ENCODE measurements around the gene ZNF598.

ZNF598 gene

GRCh38 chr16:1990101-1990350, 19.6 kb downstream of the ZNF598 start:
- no peak for DNase-seq

DNA sequence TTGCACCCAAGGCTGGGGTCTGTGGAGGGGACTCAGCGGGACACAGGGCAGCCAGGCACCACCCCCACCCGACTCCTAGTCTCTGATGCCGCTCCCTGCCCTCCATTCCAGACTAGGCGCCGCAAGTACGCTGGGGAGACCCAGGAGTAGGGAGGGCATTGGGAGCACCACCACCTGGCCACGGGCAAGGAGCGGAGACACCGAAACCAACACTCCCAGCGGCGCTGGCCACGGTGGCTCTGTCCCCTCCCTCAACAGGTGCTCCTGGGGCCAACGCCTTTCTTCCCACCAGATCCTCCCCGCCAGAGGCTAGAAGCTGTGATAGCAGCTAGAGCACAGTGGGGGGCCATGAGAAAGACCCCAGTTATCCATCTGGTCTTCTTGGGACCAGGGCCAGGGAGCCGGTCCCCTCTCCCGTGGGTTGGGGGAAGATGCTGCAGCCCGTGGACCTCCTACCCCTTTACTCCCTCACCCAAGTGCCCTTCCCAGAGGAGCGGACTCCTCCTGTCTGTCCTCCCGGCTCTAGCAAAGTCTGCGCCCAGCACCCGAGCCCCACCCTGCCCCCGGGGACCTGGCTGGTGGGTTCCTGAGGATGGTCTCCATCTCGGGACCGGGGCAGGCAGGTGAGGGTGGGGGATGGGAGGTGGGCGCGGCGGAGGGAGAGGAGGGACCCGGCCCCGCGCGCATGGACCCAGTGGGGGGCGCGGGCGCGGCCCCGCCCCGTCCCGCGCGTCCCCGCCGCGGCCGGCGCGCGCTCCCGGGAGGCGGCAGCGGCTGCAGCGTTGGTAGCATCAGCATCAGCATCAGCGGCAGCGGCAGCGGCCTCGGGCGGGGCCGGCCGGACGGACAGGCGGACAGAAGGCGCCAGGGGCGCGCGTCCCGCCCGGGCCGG, 20.2 kb downstream of the ZNF598 start, which contains the start of gene SYNGR3:
TSS of gene SYNGR3 (plus strand) at position 762 of the 892 bp plus-strand sequence. CDS start 133 bp downstream, outside the sequence.
- DNase-seq: peak in 1 of 6 experiments; percentile 12

DNA sequence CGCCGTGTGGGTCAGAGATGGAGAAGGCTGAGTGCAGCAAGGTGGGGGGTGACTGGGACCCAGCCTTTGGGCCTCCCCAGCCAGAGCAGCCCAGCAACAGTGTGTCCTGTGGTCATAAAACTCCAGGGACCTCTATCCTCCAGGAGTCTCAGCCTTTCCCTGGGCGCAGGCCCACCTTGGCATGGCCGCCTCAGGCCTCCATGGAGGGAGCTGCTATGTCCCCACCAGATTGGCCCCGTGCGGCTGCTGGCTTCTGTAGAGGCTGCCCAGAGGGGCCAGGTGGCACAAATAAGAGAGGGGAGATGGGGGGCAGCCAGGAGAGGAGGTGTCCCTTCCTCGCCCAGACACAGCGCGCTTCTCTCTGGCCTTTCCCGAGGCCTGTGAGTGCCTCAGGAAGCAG, 22.4 kb downstream of the ZNF598 start:
- DNase-seq: no peak

DNA sequence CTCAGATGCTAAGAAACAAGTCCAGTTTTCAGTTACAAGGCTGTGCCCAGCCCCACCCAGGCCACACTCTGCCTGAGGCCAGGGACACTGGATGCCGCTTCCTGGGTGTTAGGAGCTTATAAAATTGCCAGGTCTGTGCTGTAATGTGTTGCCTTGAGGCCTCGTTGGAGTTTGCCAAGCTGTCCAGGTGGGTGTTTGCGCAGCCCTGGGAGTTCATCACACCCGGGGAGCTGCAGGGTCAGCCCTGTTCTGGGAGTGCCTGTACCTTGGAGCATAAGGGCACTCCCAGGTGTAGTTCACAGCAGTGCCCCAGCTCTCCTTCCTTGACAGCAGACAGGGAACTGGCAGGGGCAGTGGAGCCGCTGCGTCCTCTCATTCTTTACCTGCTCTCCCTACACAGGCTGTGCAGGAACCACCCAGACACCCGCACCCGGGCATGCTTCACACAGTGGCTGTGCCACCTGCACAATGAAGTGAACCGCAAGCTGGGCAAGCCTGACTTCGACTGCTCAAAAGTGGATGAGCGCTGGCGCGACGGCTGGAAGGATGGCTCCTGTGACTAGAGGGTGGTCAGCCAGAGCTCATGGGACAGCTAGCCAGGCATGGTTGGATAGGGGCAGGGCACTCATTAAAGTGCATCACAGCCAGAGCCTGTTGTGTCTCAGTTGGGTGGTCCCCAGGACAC, 24.0 kb downstream of the ZNF598 start:
- DNase-seq: no peak

GRCh38 chr16:1984347-1985225, 25.0 kb downstream of the ZNF598 start:
- peak in 4 of 6 experiments; percentile 40 to 58 (median 43) for DNase-seq

DNA sequence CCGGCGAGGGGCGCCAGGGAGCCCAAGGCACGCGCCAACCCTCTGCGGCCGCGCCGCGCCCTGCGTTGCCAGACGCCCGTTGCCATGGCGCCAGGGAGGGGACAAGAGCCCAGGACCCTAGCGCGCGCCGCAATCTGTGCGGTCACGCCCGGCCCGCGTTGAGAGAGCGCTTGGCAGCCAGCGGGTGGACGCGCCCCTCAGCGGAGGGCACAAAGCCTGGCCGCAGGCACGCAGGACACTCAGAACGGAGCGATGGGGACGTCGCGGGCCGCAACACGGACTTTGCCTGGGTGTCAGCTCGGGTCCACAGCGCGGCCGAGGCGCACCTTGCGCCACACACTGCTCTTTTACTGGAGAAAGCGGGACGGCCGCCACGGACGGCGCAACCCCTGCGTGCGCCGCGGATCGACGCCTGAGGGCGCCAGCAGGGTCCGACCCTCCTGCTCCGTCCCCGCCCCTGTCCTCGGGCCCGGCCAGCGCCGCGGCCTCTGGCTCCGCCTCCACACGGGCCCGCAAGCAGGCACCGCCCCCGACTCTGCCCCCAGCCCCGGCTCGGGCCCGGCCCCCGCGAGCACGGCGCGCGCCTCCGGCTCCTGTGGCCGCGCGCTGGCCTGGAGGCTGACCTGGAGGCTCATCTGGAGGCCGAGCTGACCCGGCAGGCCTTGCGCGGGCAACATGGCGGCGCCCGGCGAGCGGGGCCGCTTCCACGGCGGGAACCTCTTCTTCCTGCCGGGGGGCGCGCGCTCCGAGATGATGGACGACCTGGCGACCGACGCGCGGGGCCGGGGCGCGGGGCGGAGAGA, 25.9 kb downstream of the ZNF598 start, which contains the start of gene GFER:
TSS of gene GFER (plus strand) at position 650 of the 803 bp plus-strand sequence. CDS start at position 676, 26 bp downstream.
- DNase-seq: peak in 5 of 6 experiments; percentile 15 to 58 (median 46)

- no peak for DNase-seq
Measured at GRCh38 chr16:1982991-1983543, 26.6 kb downstream of the ZNF598 start.

DNA sequence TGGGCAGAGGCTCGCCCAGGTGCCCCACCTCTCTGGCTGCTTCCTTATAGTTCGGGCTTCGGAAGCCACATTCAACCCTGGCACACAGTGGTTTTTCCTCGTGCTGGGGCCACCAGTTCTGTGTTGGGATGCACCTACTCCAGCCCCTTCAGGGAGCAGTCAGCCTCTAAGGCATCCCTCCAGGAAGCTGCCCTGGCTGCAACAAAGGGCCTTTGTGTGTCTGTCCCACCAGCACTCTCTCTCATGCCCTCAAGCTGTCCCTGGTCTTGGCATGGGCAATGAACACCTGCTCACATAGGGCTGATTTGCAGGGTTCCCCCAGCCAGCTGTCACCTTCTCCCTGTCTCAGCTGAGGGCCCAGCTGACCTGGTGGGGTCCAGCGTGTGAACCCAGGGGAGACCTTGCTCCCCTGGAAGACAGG, 27.6 kb downstream of the ZNF598 start:
- no peak for DNase-seq

DNA sequence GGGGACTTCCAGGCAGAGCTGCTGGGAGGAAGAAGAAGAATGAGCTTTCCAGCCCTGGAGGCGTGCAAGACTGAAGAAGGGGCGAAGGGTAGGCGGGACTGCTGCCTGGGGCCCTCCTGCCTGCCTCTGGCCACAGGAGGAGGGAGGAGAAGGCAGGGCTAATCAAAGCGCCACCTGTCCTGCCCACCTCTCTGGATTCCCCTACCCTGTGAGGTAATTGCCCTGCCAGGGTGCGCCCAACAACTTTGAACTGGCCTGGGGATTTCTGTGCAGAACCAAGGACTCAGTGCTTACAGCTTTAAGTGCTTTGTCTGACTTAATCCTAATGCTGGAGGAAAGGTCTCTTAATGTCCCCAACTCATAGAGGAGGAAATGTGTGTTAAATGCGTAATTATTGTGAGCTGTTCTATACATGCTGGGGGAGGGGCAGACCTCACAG, 28.2 kb downstream of the ZNF598 start, which contains the start of gene NOXO1:
TSS of gene NOXO1 (minus strand) at position 72 of the 439 bp plus-strand sequence. CDS start 290 bp downstream, outside the sequence.
- DNase-seq: no peak

DNA sequence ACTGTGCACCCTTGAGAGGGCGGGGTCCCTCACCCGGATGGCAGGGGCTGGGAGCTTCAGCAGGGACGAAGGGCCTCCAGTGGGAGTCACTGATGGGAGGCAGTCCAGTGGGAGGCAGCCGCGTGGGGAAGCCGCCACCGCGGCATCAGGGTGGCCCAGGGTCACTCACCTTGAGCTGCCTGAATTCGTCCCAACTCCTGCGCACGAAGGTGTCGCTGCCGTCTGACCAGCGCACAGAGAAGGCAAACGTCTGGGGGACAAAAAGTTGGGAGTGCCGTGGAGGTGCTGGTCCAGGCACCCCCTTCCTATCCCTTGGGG, 28.9 kb downstream of the ZNF598 start:
- no peak for DNase-seq

DNA sequence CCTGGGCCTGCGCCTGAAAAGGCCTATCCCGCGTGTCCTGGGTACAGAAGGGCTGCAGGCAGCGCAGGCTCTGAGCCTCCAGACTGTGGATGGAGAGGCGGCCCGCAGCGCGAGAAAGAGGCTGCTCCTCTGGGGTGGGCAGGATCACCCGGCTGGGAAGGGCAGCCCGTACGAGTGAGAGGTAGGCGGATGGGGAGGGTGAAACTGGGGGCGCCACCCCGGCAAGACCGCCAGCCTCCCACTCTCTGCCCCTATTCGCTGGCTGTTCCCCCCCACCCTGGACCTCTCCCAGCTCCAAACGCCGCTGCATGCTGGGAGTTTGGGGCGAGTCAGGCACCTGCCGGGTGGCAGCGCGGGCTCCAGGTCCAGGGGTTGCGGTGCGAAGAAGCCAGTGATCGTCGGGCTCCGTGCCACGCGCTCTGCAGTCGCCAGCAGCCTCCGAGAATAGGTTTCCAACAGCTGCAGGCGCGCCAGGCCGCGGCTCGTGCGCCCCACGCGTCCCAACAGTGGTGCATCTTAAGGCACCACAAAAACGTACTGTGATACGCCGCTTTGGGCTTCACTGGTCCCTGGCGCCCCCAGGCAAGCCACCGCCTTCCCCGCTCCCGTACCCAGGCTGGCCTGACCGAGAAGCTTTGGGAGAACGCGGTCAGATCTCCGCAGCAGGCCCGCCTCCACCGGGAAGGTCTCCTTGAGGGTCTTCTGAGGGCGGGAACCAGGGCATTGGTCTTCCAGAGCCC, 29.4 kb downstream of the ZNF598 start:
- no peak for DNase-seq

GRCh38 chr16:1979271-1980029, 30.2 kb downstream of the ZNF598 start:
- no peak for DNase-seq

- no peak for DNase-seq
Measured at GRCh38 chr16:1978476-1979120, 31.0 kb downstream of the ZNF598 start.

DNA sequence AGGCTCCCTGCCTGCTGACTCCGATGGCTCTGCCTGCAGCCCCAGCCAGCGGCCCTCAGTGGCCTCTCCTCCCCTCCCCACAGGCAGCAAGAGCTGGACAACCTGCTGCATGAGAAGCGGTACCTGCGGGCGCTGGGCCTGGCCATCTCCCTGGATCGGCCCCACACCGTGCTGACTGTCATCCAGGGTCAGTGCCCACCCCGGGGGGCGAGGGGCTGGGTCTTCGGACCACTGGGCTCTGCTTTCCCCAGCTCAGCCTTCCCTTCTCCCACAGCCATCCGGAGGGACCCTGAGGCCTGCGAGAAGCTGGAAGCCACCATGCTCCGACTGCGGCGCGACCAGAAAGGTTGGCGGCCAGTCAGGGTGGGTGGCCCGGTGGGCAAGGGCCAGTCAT, 31.7 kb downstream of the ZNF598 start:
- no peak for DNase-seq

GRCh38 chr16:1976951-1977874, 32.4 kb downstream of the ZNF598 start:
- DNase-seq: no peak

GRCh38 chr16:1976216-1976520, 33.5 kb downstream of the ZNF598 start:
- no peak for DNase-seq

DNA sequence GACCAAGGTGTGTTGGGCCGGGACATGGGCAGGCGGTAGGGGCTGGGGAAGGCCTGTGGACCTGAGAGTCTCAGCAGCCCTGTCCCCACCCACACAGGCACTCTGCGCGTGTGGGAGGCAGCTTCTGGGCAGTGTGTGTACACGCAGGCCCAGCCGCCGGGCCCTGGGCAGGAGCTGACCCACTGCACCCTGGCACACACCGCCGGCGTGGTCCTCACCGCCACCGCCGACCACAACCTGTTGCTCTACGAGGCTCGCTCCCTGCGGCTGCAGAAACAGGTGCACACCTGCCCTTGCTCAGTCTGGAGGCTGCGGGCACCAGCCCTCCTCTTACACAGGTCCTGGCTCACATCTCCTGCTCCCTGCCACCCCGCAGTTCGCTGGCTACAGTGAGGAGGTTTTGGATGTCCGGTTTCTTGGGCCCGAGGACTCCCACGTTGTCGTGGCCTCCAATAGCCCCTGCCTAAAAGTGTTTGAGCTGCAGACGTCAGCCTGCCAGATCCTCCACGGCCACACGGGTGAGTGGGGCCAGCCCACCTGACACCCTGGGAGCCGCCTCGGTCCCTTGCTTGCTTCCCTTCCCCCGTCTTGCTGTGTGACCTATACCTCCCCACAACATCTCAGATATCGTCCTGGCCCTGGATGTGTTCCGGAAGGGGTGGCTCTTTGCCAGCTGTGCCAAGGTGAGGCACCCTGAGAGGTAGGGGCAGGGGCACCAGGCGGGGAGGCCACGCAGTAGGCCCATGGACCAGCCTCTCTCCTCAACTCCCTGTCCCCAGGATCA, 34.0 kb downstream of the ZNF598 start:
- no peak for DNase-seq
